ENCODE data around the gene CNTNAP4.

CNTNAP4 gene

GRCh38 chr16:76500006-76500405 is 222.8 kb downstream of the CNTNAP4 start:
- no peak for DNase-seq

- no peak for DNase-seq
Measured at GRCh38 chr16:76502063-76502462, 224.9 kb downstream of the CNTNAP4 start.

- DNase-seq = no peak
Measured at GRCh38 chr16:76502555-76502954, 225.4 kb downstream of the CNTNAP4 start.

GRCh38 chr16:76503091-76503490 is 225.9 kb downstream of the CNTNAP4 start:
- DNase-seq = no peak

- DNase-seq = no peak
Measured at GRCh38 chr16:76511203-76511602, 234.0 kb downstream of the CNTNAP4 start.

GRCh38 chr16:76518781-76519180 is 241.6 kb downstream of the CNTNAP4 start:
- no peak for DNase-seq

GRCh38 chr16:76524356-76524755 is 247.2 kb downstream of the CNTNAP4 start:
- DNase-seq = no peak

- DNase-seq = no peak
Measured at GRCh38 chr16:76524769-76525168, 247.6 kb downstream of the CNTNAP4 start.

GRCh38 chr16:76527244-76527643 is 250.0 kb downstream of the CNTNAP4 start:
- DNase-seq = no peak

- no peak for DNase-seq
Measured at GRCh38 chr16:76529120-76529519, 251.9 kb downstream of the CNTNAP4 start.

- DNase-seq = no peak
Measured at GRCh38 chr16:76531236-76531635, 254.0 kb downstream of the CNTNAP4 start.

- DNase-seq = no peak
Measured at GRCh38 chr16:76532188-76532973, 255.2 kb downstream of the CNTNAP4 start.

- no peak for DNase-seq
Measured at GRCh38 chr16:76539609-76540008, 262.4 kb downstream of the CNTNAP4 start.

- DNase-seq = no peak
Measured at GRCh38 chr16:76541070-76541469, 263.9 kb downstream of the CNTNAP4 start.

GRCh38 chr16:76565542-76565941 is 288.3 kb downstream of the CNTNAP4 start:
- no peak for DNase-seq

GRCh38 chr16:76571755-76572154 is 294.6 kb downstream of the CNTNAP4 start:
- DNase-seq = no peak

- DNase-seq = no peak
Measured at GRCh38 chr16:76573281-76573680, 296.1 kb downstream of the CNTNAP4 start.

- no peak for DNase-seq
Measured at GRCh38 chr16:76574651-76575050, 297.4 kb downstream of the CNTNAP4 start.

GRCh38 chr16:76576526-76576925 is 299.3 kb downstream of the CNTNAP4 start:
- DNase-seq = no peak

- no peak for DNase-seq
Measured at GRCh38 chr16:76577003-76577402, 299.8 kb downstream of the CNTNAP4 start.

- DNase-seq = no peak
Measured at GRCh38 chr16:76579277-76579922, 302.2 kb downstream of the CNTNAP4 start.

GRCh38 chr16:76583466-76583865 is 306.3 kb downstream of the CNTNAP4 start:
- no peak for DNase-seq

GRCh38 chr16:76583945-76584344 is 306.7 kb downstream of the CNTNAP4 start:
- DNase-seq = no peak

GRCh38 chr16:76598498-76598897 is 321.3 kb downstream of the CNTNAP4 start:
- no peak for DNase-seq

- DNase-seq = no peak
Measured at GRCh38 chr16:76607317-76607716, 330.1 kb downstream of the CNTNAP4 start.
